HepG2 (cell line): Measurements from ENCODE around the gene PPP1R18. TPM values are rescaled to one million over a fixed set of nuclear protein-coding genes. Genes with fewer than 3 reads are reported as not detected.

Source experiments
- ATF3 ChIP-seq: sonication (generic); formaldehyde crosslinking; IDR thresholded peaks from 2 replicates; pipeline ENCODE4 v1.4.0; 2020; ENCODE audit warnings: missing genetic modification reagents
- CEBPB ChIP-seq: IDR thresholded peaks from 2 replicates; pipeline ENCODE4 v1.6.1; 2011; ENCODE audit warnings: low read depth, low read length, improper control_type of control experiment, borderline replicate concordance
- DR1 ChIP-seq: sonication (generic); formaldehyde crosslinking; IDR thresholded peaks from 2 replicates; pipeline ENCODE4 v1.8.0; 2021; ENCODE audit warnings: mild to moderate bottlenecking, missing genetic modification reagents, inconsistent platforms
- DRAP1 ChIP-seq: IDR thresholded peaks from 2 replicates; pipeline ENCODE4 v1.6.1; 2016; ENCODE audit warnings: missing genetic modification reagents, missing compliant biosample characterization
- FOXO4 ChIP-seq: sonication (generic); formaldehyde crosslinking; conservative IDR thresholded peaks from 2 replicates; pipeline ENCODE4 v1.8.1; 2023; ENCODE audit warnings: missing genetic modification reagents
- HMGXB3 ChIP-seq: sonication (generic); formaldehyde crosslinking; IDR thresholded peaks from 2 replicates; pipeline ENCODE4 v1.4.0; 2020; ENCODE audit warnings: missing genetic modification reagents, borderline replicate concordance
- HOXA5 ChIP-seq: sonication (generic); formaldehyde crosslinking; IDR thresholded peaks from 2 replicates; pipeline ENCODE4 v1.4.0; 2020; ENCODE audit warnings: missing genetic modification reagents
- KLF15 ChIP-seq: sonication (generic); formaldehyde crosslinking; IDR thresholded peaks from 2 replicates; pipeline ENCODE4 v1.8.1; 2023; ENCODE audit warnings: borderline replicate concordance, mild to moderate bottlenecking, inconsistent platforms, missing genetic modification reagents, mixed read lengths
- MIER3 ChIP-seq: IDR thresholded peaks from 2 replicates; pipeline ENCODE4 v1.6.1; 2016; ENCODE audit warnings: missing compliant biosample characterization, borderline replicate concordance
- MLXIP ChIP-seq: sonication (generic); formaldehyde crosslinking; IDR thresholded peaks from 2 replicates; pipeline ENCODE4 v1.9.0; 2021; ENCODE audit warnings: missing genetic modification reagents, borderline replicate concordance
- PLSCR1 ChIP-seq: sonication (generic); formaldehyde crosslinking; IDR thresholded peaks from 2 replicates; pipeline ENCODE4 v1.5.0; 2020; ENCODE audit warnings: missing genetic modification reagents, mild to moderate bottlenecking, borderline replicate concordance
- SMAD3 ChIP-seq: sonication (generic); formaldehyde crosslinking; IDR thresholded peaks from 2 replicates; pipeline ENCODE4 v1.4.0; 2020; ENCODE audit warnings: missing genetic modification reagents
- TRIM22 ChIP-seq: fragments of 450-650 bp; IDR thresholded peaks from 2 replicates; pipeline ENCODE4 v1.6.1; 2017
- ZFAT ChIP-seq: sonication (generic); formaldehyde crosslinking; conservative IDR thresholded peaks from 2 replicates; pipeline ENCODE4 v1.8.1; 2023; ENCODE audit warnings: missing genetic modification reagents, inconsistent platforms
- ZNF143 ChIP-seq: sonication (generic); formaldehyde crosslinking; IDR thresholded peaks from 2 replicates; pipeline ENCODE4 v1.4.0; 2020; ENCODE audit warnings: missing genetic modification reagents
- ZNF776 ChIP-seq: sonication (generic); formaldehyde crosslinking; IDR thresholded peaks from 2 replicates; pipeline ENCODE4 v1.4.0; 2020; ENCODE audit warnings: mild to moderate bottlenecking, missing genetic modification reagents
- polyA plus RNA-seq, 8 experiments: library from polyadenylated mRNA; depleted of rRNA in 3 of 8; stranded (reverse) in 7 of 8; unstranded in 1 of 8; fragments of >200 nt; fragmentation: Illumina TruSeq in 4 of 8; extraction: Trizol in 4 of 8; gene quantifications; 2 replicates each; pipeline versions ENCODE4 v1.2.1 to v1.2.3, GENCODE V29; 2011 to 2016; ENCODE audit warnings: low read depth in 4 of 8, missing spikeins in 1 of 8, mixed read lengths in 1 of 8; ENCODE audit not compliant: insufficient read depth in 1 of 8
- total RNA-seq, 5 experiments: library from RNA; depleted of rRNA; stranded (reverse); fragments of >200 nt; fragmentation: Illumina TruSeq; extraction: Trizol; gene quantifications; 2 replicates each; pipeline ENCODE4 v1.2.3, GENCODE V29; 2016; ENCODE audit warnings: low read depth in 1 of 5

PPP1R18 gene
- total and polyA plus RNA-seq, 2 of the 13 experiments (the other 11 are each of a cell fraction or from before 2014, with no cell fraction given): 4.9 to 9.2 TPM

GRCh38 chr6:30672445-30673253 lies 13.8 kb downstream of the PPP1R18 start, which contains the start of gene DHX16 (continued):
- TF ChIP-seq MLXIP (no peak), TRIM22 (no peak), KLF15 (CRISPR knock-in tag) (peak; percentile 72; the same call in 1 of the 2 replicates), ATF3 (CRISPR knock-in tag) (no peak), HMGXB3 (CRISPR knock-in tag) (peak; percentile 73; the same call in 1 of the 2 replicates), ZFAT (CRISPR knock-in tag) (no peak), MIER3 (CRISPR knock-in tag) (peak; percentile 60; the same call in 1 of the 2 replicates), PLSCR1 (no peak), HOXA5 (CRISPR knock-in tag) (no peak), FOXO4 (no peak), DRAP1 (no peak; the same call in 1 of the 2 replicates), SMAD3 (peak; percentile 98), DR1 (CRISPR knock-in tag) (0 out of 2 replicates have a peak, but pooled peaks have one; percentile 47), ZNF776 (CRISPR knock-in tag) (no peak; the same call in 1 of the 2 replicates), CEBPB (no peak), ZNF143 (CRISPR knock-in tag) (peak; percentile 30; the same call in 1 of the 2 replicates)
